Cardiac fibroblast (primary cell): Measurements from ENCODE around the gene CIZ1.
A peak's percentile ranks its signal among the peaks of the same experiment; 100 is the strongest.
"Not testable (repeated sequence)": the region's sequence is repeated elsewhere in the genome, so short reads cannot be mapped to it uniquely, and the experiment has no call there.

ENCODE experiments used
- DNase-seq, 2 donors: peaks; one replicate each; pipeline versions ENCODE4 v3.0.0 to v3.0.0-alpha.2; 2010; ENCODE audit warnings: low read depth in 2 of 2
- H3K4me3 ChIP-seq, 2 donors: replicated peaks in 1 of 2; 1 replicate in 1 of 2; 2 replicates in 1 of 2; pipeline ENCODE4 v1.5.1; 2011; ENCODE audit warnings: low read depth in 2 of 2, low read length in 2 of 2, mild to moderate bottlenecking in 2 of 2, moderate library complexity in 1 of 2
- TF ChIP-seq, protein P1 (sequence below): IDR thresholded peaks from one replicate; pipeline ENCODE4 v1.5.1; 2011; ENCODE audit warnings: low read depth, mild to moderate bottlenecking, low read length, inconsistent platforms

Gene CIZ1

DNA sequence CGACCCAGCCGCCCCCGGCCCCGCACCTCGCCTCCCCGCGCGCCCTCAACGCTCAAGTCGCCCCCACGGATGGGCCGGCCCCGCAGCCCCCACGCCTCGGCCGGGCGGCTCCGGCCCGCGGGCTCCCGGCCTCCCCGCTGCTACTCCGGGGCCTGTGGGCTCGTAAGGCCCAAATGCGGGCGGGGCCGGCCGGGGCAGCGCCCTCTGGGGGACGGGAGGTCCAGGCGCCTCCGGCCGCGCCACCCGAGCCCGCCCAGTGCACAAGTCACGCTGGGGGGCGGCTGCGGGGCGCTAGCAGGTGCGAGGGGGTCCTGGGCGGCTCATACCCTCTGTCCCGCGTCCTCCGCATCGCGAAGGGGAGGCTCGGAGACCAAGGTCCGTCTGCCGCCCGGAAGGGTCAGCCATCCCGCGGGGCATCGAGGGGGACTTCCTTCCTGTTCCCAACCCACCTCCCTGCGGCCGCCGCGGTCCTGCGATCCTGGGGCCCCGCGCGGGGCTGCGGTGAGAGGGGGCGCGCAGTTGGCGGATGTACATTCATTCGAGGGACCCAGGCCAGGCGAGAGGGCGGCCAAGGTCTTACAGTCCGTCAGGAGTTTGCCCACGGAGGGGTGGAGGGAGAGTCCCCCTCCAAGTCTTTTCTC is at the start of gene CIZ1:
TSS of gene CIZ1 (minus strand) at position 167 of the 641 bp plus-strand sequence. CDS start 715 bp downstream, outside the sequence.
- peak; percentile 77 to 86 for DNase-seq
- H3K4me3 ChIP-seq = peak within 1 kb of the TSS; percentile 76 to 83
- TF ChIP-seq, protein P1, sequence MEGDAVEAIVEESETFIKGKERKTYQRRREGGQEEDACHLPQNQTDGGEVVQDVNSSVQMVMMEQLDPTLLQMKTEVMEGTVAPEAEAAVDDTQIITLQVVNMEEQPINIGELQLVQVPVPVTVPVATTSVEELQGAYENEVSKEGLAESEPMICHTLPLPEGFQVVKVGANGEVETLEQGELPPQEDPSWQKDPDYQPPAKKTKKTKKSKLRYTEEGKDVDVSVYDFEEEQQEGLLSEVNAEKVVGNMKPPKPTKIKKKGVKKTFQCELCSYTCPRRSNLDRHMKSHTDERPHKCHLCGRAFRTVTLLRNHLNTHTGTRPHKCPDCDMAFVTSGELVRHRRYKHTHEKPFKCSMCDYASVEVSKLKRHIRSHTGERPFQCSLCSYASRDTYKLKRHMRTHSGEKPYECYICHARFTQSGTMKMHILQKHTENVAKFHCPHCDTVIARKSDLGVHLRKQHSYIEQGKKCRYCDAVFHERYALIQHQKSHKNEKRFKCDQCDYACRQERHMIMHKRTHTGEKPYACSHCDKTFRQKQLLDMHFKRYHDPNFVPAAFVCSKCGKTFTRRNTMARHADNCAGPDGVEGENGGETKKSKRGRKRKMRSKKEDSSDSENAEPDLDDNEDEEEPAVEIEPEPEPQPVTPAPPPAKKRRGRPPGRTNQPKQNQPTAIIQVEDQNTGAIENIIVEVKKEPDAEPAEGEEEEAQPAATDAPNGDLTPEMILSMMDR = peak; percentile 20

DNA sequence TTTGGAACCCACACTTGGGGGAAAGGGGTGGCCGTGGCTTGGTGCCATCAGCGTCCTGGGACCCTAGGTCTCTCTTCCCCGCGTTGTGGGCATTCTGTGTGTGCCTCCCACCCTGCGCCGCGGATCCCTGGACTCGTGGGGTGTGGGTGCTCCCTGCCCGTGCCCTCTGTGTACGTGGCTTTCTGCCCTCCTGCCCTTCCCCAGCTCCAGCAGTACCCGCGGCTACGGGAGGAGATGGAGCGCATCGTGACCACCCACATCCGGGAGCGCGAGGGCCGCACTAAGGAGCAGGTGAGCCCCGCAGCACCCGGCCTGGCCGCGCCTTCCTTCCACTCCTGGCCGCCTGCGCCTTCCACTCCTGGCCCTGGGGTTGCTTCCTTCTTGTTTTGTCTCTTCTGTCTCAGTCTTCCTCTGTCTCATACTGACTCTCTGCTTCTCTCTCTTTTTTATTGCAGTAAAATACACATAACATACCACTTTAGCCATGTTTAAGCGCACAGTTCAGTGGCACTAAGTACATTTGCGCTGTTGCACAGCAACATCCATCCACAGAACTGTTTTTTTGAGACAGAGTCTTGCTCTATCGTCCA is 42.5 kb upstream of the CIZ1 start:
- TF ChIP-seq, protein P1 = no peak
- DNase-seq = no peak
- no peak overlapping the region for H3K4me3 ChIP-seq

GRCh38 chr9:128232528-128233428 is 41.4 kb upstream of the CIZ1 start:
- no peak for DNase-seq
- H3K4me3 ChIP-seq = no peak overlapping the region
- TF ChIP-seq, protein P1 = no peak

DNA sequence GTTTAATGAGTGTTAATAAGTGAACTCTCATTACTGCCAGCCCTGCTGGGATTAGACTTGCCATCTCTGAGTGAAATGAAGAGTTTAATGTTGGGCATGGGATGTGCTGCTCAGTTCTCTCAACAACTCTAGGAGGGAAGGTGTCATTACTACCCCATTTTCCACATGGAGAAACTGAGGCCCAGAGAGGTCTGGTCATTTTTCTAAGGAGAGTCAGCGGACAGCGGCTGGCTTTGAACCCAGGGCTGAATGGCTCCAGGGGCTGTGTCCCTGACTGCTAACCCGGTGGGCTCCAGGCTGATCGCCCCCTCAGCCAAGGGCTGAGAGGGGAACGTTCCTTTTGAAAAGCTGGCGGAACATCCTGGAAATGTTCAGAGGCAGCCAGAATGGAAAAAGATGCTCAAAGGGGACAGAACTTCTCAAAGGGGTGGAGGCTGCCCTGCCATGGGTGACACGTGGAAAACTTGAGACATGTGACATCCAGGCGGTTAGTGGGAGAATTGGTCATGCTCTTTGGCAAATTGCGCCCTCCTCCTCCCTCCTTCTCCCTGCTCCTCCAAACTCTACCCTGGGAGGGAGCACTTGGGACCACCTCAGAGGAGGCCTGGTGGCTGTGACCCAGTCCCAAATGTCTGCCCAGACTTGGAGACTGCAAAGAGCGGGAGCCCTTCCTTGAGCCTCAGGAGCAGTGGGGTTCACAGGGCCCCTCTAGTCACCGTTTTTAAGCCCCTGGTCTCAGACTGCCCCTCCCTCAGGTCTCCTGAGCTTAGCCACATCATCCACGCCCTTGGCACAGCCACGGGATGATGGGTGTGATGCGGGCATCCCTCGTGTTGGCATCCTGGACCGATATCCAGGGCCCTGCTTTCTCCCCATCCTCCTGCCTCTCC is 40.5 kb upstream of the CIZ1 start:
- DNase-seq = no peak
- no peak overlapping the region for H3K4me3 ChIP-seq
- TF ChIP-seq, protein P1 = no peak

- H3K4me3 ChIP-seq, DNase-seq: not testable (repeated sequence)
These were observed 39.5 kb upstream of the CIZ1 start for GRCh38 chr9:128230897-128231296.

- H3K4me3 ChIP-seq = no peak overlapping the region
- TF ChIP-seq, protein P1 = no peak
- no peak for DNase-seq
These were observed 35.0 kb upstream of the CIZ1 start for GRCh38 chr9:128226412-128226801.
